Lung microvascular endothelial cell (primary cell): ENCODE results near the gene PIH1D1. TPM values are rescaled to one million over a fixed set of nuclear protein-coding genes. Genes with fewer than 3 reads are reported as not detected.

Source experiments
- DNase-seq, 2 donors: peaks; one replicate each; pipeline versions ENCODE4 v3.0.0 to v3.0.0-alpha.2; 2010; ENCODE audit warnings: low read depth in 2 of 2
- total RNA-seq: library from RNA; depleted of rRNA; stranded (reverse); fragments of >200 nt; gene quantifications from 2 replicates; pipeline ENCODE4 v1.2.1, GENCODE V29; 2014

The PIH1D1 gene
- total RNA-seq, 1 donor from 2014 or later, result 140 TPM

- peak; percentile 41 to 51 for DNase-seq
These were observed 30.4 kb downstream of the PIH1D1 start for GRCh38 chr19:49421039-49421877.

- no peak for DNase-seq
These were observed 31.4 kb downstream of the PIH1D1 start for GRCh38 chr19:49420227-49420626.

DNA sequence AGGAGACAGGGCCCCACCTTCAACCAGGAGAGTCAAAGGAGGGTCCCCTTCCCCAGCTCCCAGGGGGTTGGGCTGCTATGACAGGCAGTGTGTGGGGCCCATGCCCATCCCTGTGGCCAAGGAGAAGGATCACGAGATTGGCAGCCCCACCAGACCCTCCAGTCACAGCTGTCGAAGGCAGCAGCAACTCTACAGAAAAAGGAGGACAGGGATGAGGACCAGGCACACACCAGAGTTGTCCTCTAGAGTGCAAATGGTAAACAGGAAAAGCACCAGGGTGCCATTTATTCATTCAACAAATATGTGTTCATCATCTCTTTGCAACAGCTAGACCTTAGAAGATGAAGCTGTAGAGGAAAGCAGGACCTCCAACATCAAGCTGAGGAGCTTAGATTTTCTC is 32.4 kb downstream of the PIH1D1 start:
- DNase-seq, result no peak

- DNase-seq, result no peak
These were observed 33.1 kb downstream of the PIH1D1 start for GRCh38 chr19:49418511-49418910.

DNA sequence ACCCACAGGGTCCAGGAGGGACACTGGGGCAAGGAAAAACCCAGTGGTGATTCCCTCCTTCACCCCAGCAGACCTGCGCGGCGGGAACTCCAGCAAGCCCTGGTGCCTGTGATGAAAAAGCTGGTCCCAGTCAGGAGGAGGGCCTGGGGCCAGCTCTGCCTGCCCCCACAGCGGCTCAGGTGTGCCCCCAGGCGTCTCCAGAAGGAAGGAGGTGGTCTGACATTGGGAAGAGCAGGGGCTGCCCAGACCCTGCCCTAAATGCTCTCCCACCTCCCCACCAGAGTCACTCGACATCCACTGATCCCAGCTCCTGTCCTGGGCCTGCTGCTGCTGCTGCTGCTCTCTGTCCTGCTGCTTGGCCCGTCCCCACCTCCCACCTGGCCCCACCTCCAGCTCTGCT is 34.5 kb downstream of the PIH1D1 start:
- no peak for DNase-seq

DNA sequence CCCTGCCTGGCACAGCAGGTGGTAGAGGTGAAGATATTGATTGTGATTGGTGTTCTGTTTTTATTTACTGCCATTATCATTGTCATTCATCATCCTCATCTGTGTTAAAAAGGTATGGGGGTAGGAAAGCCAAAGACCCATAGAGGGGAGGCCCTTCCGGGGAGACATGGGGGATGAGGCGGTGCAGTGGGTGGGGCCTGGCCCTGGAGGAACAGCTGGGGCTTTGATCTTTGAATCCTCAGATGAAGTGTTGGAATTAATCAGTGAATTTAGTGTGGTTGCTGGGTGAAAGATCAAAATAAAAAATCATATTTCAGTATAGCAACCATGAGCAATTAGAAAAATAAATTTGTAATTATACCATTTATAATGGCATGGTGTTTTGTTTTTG is 35.8 kb downstream of the PIH1D1 start:
- no peak for DNase-seq

GRCh38 chr19:49415102-49415809 is 36.4 kb downstream of the PIH1D1 start:
- DNase-seq, result no peak

GRCh38 chr19:49414256-49414655 is 37.4 kb downstream of the PIH1D1 start:
- no peak for DNase-seq

DNA sequence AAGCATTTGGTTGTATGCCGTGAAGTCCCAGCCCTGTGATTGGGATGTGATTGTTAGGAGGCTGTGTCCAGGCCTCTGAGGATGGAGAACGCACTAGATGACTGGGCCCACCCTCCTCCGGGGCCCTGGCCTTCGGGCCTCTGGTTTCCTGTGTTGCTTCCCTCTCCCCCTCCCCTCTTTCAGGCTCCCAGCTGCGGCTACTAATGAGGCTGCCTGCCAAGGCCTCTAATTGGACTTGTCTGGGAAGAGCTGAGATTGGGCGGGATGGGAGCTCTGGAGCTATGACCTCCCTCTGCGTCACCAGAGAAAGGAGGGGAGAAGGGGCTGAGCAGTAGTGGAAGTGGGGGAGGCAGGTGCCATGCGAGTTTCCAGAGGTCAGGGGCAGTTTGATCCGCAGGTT is 38.3 kb downstream of the PIH1D1 start:
- DNase-seq, result peak in 1 of 2 donors; percentile 10

DNA sequence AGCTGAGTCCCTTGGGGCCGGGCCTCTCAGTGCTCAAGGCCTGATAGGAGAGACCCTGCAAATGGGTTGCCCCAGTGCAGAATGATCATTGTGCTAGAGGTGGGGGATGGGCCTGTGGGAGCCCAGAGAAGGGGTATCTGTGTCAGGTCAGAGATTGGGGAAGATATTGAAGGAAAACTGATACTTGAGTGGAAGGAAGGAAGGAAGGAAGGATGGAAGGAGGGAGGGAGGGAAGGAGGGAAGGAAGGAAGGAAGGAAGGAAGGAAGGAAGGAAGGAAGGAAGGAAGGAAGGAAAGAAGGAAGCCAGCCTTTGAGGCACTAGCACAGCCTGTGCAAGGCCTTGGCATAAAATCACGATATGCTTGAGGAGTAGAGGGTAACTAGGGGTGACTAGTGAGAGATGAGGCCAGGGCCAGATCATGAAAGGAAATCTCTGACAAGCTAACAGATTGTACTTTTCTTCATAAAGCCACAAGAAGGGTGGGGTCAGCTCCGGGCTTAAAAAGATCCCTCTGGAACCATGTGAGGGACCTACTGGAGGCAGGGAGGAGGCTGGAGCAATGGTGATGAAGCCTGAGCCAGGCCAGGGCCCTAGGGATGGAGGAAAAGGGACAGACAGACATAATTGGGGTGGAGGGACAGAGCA is 39.8 kb downstream of the PIH1D1 start:
- no peak for DNase-seq

DNA sequence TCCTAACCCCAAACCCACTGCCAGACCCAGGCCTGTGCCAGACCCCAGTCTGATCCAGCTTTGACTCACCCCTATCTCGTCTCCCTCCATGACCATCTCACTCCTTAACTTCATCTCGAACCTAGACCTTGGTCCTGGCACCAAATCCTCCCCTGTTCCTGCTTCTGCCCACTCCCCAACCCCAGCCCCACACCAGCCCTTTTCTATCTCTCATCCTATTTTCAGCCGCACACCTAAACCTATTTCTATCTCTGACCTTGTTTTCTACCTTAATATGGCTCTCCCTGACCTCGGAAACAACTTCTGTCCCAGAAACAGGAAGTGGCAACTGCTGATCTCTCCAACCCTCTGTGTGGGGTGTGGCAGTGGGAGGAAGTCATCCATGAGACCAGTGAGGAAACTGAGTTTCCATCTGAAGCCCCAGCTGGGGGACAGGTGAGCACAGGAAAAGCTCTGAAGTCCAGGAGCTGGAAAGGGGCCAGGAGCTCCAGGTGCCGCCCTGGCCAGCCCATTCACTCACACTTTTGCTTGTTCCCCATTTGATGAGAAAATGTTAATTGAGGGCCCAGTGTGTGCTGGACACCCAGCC is 42.1 kb downstream of the PIH1D1 start:
- DNase-seq, result no peak

DNA sequence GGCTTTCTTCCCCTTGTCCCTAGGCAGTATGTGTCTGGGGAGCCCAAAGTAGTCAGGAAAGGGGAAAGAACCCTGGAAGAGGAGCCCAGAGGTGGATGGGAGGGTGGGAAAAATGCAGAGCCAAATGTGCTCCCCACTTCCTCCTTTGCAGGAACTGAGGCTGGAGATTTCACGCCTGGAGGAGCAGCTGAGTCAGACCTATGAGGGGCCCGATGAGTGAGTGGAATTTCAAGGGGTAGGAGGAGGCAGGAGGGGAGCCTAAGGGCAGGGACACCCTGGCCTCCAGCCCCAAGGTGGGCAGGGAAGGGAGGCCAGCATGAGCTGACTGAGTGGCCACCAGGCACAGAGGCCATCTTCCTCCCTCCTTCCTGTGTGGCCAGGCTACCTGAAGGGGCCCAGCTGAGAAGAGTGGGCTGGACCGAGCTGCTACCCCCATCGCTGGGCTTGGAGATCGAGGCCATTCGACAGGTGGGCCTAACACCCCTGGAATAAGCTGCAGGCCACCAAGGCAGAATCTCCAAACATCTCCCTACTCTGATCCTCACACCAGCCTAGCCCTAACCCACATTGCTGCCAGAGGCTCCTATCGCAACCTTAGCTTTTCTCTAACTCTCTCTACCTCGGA is 42.7 kb downstream of the PIH1D1 start:
- DNase-seq, result no peak

- no peak for DNase-seq
These were observed 44.1 kb downstream of the PIH1D1 start for GRCh38 chr19:49407482-49408015.

DNA sequence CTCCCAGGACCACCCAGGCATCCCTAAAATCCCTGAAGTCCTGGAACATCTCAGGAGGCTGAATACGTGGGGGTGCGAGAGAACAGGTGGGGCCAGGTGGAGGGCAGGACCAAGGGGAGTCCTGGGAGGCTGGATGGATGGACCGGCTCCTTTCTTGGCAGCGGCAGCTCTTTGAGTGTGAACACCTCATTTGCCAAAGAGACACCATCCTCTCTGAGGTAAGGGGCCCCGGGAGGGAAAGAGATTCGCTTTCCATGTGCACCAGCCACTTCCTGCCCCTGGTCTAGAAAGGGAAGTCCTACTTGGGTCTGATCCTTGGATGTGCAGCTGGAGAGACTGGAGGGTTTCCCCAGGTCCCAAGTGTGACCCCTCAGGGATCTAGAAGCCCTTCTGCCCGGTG is 44.5 kb downstream of the PIH1D1 start:
- no peak for DNase-seq

DNA sequence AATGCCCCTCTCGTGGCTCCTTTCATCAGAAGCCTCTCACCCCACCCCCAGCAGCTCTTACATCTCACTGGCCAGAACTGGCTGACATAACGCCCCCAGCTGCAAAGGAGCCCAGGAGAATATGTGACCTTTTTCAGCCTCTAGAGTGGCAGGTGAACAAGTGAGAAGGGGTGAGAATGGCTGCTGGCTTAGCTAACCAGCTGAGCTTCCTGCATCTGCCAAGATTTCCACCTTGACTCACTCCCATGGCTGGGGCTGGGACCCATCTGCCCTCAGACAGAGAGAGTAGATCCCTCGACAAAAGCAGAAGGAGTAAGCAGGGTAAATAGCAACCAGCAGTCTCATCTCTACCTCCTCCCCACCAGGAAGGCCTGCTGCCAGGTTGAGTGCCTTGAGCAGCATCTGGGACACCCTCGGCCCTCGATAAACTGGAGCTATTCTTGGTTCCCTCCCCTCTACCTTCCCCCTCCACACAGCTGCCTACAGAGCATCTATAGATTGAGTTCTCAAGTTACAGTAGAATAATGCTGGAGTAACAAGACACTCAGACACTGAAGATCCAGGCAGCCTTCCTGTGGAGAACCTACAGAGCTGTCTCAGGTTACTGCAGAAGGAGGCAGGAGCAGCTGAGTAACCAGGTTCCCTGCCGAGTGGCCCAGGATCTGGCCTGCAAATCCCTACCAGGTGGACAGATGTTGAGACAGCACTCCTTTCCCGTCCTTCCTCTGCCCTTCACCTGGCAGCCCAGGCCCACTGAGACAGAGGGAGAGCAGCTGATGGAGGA is 48.0 kb downstream of the PIH1D1 start:
- DNase-seq, result no peak

- no peak for DNase-seq
These were observed 51.6 kb downstream of the PIH1D1 start for GRCh38 chr19:49400029-49400428.

DNA sequence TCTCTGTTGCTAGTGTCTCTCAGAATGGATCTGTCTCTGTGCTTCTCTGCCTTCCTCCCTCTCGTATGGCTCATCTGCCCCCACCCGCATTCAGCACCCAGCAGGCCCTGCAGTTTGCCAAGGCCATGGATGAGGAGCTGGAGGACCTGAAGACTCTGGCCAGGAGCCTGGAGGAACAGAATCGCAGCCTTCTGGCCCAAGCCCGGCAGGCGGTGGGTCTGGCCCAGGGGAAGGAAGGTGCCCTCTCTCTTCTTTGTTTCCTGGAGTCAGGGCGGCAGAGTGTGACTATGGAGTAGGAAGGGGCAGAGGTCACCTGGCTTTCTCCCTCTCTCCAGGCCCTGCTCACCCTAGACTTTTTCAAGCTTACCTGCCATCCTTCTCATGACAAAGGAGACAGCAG is 52.7 kb downstream of the PIH1D1 start:
- DNase-seq, result no peak

GRCh38 chr19:49398001-49398615 is 53.5 kb downstream of the PIH1D1 start:
- DNase-seq, result no peak

DNA sequence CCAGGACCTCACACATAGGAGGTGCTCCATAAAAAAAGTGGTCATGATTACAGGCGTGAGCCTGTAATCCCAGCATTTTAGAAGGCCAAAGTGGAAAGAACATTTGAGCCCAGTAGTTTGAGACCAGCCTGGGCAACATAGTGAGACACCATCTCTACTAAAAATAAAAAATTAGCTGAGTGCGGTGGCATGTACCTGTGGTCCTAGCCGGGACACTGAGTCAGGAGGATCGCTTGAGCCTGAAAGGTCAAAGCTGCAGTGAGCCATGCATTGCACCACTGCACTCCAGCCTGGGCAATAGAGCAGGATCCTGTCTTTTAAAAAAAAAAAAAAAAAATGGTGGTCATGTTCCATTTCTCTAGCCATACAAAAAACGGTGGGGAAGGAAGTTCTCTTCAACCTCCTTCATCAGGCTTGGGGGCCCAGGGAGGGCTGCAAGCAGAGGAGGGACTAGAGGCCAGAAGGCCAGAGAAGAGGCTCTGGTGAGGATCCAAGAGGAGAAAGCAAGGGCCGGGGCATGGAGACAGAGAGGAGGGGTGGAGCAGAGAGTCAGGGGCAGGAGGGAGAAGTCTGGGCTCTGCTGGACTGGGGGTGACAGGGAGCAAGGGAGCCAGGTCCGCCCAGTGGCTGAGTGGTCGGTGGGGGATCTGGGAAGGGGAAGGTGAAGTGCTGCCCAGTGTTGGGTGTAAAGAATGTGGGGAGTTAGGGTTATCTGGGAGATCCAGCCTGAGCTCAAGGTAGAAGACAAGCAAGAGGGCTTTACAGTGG is 54.7 kb downstream of the PIH1D1 start:
- DNase-seq, result no peak
